Esophagus squamous epithelium (tissue), 4 donors: Measurements from ENCODE around the gene SPATS2L.

Experiments used
- CTCF ChIP-seq, 6 experiments: fragments of 450-650 bp in 4 of 6; fragments of 200-600 bp in 2 of 6; sonication (generic) in 2 of 6; IDR thresholded peaks; one replicate each; pipeline ENCODE4 v1.5.1; 2016 to 2019; ENCODE audit warnings: antibody characterized with exemption in 6 of 6, mild to moderate bottlenecking in 4 of 6, moderate library complexity in 4 of 6
- POLR2A ChIP-seq, 4 donors: fragments of 450-650 bp; IDR thresholded peaks; one replicate each; pipeline ENCODE4 v1.6.1; 2017; ENCODE audit warnings: antibody characterized with exemption in 4 of 4, mild to moderate bottlenecking in 4 of 4, moderate library complexity in 3 of 4

- TF ChIP-seq CTCF (IDR thresholded peaks at IDR 0.05): no peak
- TF ChIP-seq POLR2A (IDR thresholded peaks at IDR 0.05): no peak
Observed at GRCh38 chr2:200486529-200486928, 180.0 kb downstream of the SPATS2L start.
